Measurements from ENCODE around the gene LHFPL5.

Gene LHFPL5

GRCh38 chr6:35798706-35799105 lies 6.4 kb upstream of the LHFPL5 start:
- no peak for DNase-seq (ENCODE audit: low spot score)
- ChIA-PET CTCF (interaction anchor here (0.7 kb wide), 1 partner anchor 19 kb away, joined by 4 read pairs; no protein-coding TSS in a partner anchor), POLR2A (ENCODE audit: low non-redundant PET) (no interaction called here)
- no peak for TF ChIP-seq CTCF (conservative IDR thresholded peaks at IDR 0.05; ENCODE audit: low read depth)
- H3K27ac ChIP-seq = no peak overlapping the region

GRCh38 chr6:35801148-35801547 lies 4.0 kb upstream of the LHFPL5 start:
- ChIA-PET CTCF (no interaction called here), POLR2A (ENCODE audit: low non-redundant PET) (no interaction called here)
- no peak overlapping the region for H3K27ac ChIP-seq
- no peak for TF ChIP-seq CTCF (conservative IDR thresholded peaks at IDR 0.05; ENCODE audit: low read depth)
- DNase-seq (ENCODE audit: low spot score) = no peak

- POLR2A ChIA-PET (ENCODE audit: low non-redundant PET) = no interaction called here
- TF ChIP-seq CTCF (conservative IDR thresholded peaks at IDR 0.05; ENCODE audit: low read depth) = no peak
- peak; percentile 12 for DNase-seq (ENCODE audit: low spot score)
- CTCF ChIA-PET = no interaction called here
- no peak overlapping the region for H3K27ac ChIP-seq
Observed at GRCh38 chr6:35808688-35809087, 3.5 kb downstream of the LHFPL5 start.

- no peak overlapping the region for H3K27ac ChIP-seq
- ChIA-PET CTCF (interaction anchor here (0.6 kb wide), 1 partner anchor 264 kb away, joined by 3 read pairs; no protein-coding TSS in a partner anchor), POLR2A (ENCODE audit: low non-redundant PET) (no interaction called here)
Observed at GRCh38 chr6:35809809-35810208, 4.7 kb downstream of the LHFPL5 start.

GRCh38 chr6:35810971-35811698 lies 6.0 kb downstream of the LHFPL5 start:
- peak; percentile 73 for DNase-seq (ENCODE audit: low spot score)
- CTCF ChIA-PET = no interaction called here
- no peak for TF ChIP-seq CTCF (conservative IDR thresholded peaks at IDR 0.05; ENCODE audit: low read depth)
- H3K27ac ChIP-seq = peak overlapping the region; percentile 82
- POLR2A ChIA-PET (ENCODE audit: low non-redundant PET) = no interaction called here

More at GRCh38 chr6:35809809-35810208, 4.7 kb downstream of the LHFPL5 start:
- no peak for DNase-seq (ENCODE audit: low spot score)
- no peak for TF ChIP-seq CTCF (conservative IDR thresholded peaks at IDR 0.05; ENCODE audit: low read depth)

GRCh38 chr6:35811699-35811995 lies 6.5 kb downstream of the LHFPL5 start:
- TF ChIP-seq CTCF (conservative IDR thresholded peaks at IDR 0.05; ENCODE audit: low read depth) = no peak
- CTCF ChIA-PET = no interaction called here

More at GRCh38 chr6:35811699-35811995, 6.5 kb downstream of the LHFPL5 start:
- POLR2A ChIA-PET (ENCODE audit: low non-redundant PET) = no interaction called here
- H3K27ac ChIP-seq = peak overlapping the region; percentile 82
- DNase-seq (ENCODE audit: low spot score) = no peak

Data from RWPE1 (cell line).